NB4 (cell line): ENCODE results near the gene FBXO41.

ENCODE experiments used
- DNase-seq: peaks from one replicate; pipeline ENCODE4 v3.0.0; 2010; ENCODE audit warnings: low read depth
- H3K4me3 ChIP-seq: one replicate; pipeline ENCODE4 v1.5.1; 2011; ENCODE audit warnings: mild to moderate bottlenecking, low read depth, low read length, moderate library complexity
- MYC ChIP-seq: IDR thresholded peaks from 2 replicates; pipeline ENCODE4 v1.6.1; 2011; ENCODE audit warnings: low read depth, low read length
- POLR2A ChIP-seq: IDR thresholded peaks from 2 replicates; pipeline ENCODE4 v1.6.1; 2011; ENCODE audit warnings: mild to moderate bottlenecking; ENCODE audit not compliant: insufficient read length; ENCODE audit errors: extremely low read depth
- TF ChIP-seq, protein P1 (sequence below): IDR thresholded peaks from one replicate; pipeline ENCODE4 v1.5.1; 2012; ENCODE audit warnings: low read depth, low read length
- TF ChIP-seq, protein P2 (sequence below): IDR thresholded peaks from 2 replicates; pipeline ENCODE4 v1.6.1; 2011; ENCODE audit warnings: low read depth, low read length

The FBXO41 gene

DNA sequence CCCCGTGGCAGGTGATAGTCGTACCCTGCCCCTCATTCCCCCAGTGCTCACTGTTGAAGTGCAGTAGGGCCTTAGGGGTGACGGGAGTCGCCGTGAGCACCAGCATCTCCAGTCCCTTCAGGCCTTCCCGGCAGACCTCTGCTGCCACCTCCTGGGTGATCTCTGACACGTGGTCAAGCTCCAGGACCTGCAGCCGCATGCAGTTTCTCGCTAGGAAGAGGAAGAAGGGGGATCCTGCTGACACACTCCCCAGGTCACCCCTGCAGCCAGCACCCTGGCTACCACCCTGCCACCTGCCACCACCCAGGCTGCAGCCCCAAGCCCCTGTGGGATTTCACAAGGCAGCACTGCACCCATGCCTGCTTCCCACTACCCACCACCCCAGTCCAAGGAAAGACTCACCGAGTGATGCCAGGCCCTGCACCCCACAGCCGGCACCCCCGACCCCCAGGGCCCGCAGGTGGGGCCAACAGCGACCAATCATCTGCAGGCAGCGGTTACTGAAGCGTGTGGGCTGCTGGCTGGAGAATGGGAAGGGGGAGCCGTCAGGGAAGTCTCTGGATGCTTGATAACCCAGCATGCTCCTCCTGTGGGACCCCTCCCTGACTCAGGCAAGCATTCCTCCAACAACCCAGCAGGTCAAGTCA, 23.8 kb downstream of the FBXO41 start:
- DNase-seq, result peak; percentile 75
- TF ChIP-seq, protein P1, sequence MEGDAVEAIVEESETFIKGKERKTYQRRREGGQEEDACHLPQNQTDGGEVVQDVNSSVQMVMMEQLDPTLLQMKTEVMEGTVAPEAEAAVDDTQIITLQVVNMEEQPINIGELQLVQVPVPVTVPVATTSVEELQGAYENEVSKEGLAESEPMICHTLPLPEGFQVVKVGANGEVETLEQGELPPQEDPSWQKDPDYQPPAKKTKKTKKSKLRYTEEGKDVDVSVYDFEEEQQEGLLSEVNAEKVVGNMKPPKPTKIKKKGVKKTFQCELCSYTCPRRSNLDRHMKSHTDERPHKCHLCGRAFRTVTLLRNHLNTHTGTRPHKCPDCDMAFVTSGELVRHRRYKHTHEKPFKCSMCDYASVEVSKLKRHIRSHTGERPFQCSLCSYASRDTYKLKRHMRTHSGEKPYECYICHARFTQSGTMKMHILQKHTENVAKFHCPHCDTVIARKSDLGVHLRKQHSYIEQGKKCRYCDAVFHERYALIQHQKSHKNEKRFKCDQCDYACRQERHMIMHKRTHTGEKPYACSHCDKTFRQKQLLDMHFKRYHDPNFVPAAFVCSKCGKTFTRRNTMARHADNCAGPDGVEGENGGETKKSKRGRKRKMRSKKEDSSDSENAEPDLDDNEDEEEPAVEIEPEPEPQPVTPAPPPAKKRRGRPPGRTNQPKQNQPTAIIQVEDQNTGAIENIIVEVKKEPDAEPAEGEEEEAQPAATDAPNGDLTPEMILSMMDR, result peak; percentile 32
- TF ChIP-seq POLR2A, result no peak
- TF ChIP-seq, protein P2, sequence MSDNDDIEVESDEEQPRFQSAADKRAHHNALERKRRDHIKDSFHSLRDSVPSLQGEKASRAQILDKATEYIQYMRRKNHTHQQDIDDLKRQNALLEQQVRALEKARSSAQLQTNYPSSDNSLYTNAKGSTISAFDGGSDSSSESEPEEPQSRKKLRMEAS, result peak; percentile 94
- peak; percentile 85 for TF ChIP-seq MYC

DNA sequence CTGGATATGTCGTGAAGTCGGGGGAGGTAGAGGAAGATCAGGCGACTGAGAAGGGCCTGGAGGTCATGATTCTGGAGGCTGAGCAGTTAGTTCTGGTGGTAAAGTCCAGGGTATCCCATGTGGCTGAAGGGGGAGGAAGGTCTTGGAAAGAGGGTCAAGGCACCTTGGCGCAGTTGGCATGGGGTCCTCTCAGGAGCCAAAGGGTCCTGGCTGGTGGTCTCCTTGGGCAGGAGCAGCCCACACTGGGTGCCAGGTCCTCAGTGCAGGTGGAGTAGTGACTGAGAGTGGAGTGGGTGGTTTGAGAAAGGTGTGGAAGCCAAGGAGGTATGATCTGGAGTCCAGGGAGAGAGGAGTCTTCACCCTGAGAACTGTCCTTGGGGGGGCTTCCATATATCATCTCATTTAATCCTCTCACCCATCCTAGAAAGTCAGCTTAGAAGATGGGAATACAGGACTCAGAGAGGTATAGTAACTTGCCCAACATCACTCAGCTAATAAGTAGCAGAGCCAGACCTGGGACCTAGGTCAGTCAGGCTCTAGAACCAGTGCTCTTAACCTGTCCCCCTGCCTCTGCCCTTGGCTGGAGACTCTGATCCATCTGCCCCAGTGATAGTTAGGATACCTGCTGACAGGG, 24.5 kb downstream of the FBXO41 start:
- no peak for TF ChIP-seq POLR2A
- TF ChIP-seq, protein P1, result no peak
- TF ChIP-seq, protein P2, result no peak
- TF ChIP-seq MYC, result no peak
- no peak for DNase-seq

More for the DNA sequence above, 23.8 kb downstream of the FBXO41 start:
- no peak overlapping the region for H3K4me3 ChIP-seq

DNA sequence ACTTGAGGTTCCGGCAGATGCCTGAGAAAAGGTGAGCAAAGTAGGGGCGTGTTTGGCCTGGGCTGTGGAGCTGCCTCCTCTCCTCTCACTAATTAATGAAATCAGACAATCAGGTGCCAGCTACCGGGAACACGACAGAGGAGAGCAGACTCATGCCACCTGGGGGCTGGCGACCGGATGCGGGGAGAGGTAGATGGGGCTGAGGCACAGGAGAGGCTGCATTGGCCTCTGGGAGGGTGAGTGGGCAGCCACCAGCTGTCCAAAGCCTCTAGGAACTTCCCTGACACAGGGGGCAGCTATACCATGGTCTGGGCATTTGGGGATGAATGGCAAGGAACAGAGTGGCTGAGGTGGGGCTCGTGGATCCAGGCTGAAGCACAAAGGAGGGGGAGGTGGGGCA, 25.0 kb downstream of the FBXO41 start:
- TF ChIP-seq, protein P2, result no peak
- TF ChIP-seq POLR2A (no peak), MYC (no peak)
- TF ChIP-seq, protein P1, result no peak
- H3K4me3 ChIP-seq, result no peak overlapping the region
- no peak for DNase-seq

More for the DNA sequence above, 24.5 kb downstream of the FBXO41 start:
- H3K4me3 ChIP-seq, result no peak overlapping the region

DNA sequence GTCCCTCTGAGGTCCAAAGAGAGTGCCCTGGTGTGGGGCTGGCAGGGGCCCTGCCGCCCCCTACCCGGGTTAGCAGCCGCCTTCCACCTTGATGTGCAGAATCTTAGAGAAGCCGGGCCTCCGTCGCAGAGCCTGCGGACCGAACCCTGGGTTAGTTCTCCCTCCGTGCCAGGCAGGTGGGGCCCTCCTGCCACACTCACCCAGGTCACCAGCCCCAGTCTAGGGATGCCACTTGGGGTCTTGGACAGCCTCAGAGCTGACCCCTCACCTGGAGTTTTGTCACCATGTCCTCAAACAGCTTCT, 25.4 kb downstream of the FBXO41 start:
- H3K4me3 ChIP-seq, result no peak overlapping the region
- TF ChIP-seq, protein P2, result no peak
- TF ChIP-seq, protein P1, result no peak
- TF ChIP-seq MYC (no peak), POLR2A (no peak)
- no peak for DNase-seq

DNA sequence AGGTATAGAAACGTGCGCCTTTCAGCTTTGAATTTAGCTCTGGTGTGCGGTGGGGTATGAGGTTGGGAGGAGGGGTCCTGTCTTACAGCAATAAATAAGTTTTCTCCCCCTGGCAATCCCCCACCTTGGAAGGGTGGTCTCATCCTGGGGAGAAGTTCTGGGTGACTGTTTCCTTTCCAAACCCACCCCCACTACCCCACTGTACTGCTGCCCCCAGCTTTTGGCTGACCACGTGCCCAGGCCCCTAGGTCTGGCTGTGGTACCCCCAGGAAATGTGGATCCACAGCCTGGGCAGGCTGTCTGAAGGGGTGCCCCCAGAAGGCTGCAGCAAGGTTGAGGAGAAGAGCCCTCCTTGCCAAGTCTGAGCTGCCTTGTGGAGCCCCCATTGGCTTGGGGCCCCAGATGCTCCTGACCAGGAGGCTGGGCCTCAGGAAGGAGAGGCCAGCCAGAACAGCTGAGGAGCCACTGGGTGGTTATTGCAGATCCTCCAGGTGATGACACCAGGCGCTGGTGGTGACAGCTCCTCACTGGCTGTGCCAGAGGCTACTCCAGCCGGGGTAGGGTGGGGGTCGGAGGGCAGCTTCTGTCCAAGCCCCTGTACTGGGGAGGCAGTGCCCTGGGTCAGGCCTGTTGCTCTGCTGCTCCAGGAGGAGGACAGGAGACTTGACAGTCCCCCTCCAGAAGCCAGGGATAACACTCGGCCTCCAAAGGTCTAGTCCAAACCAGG, 25.9 kb downstream of the FBXO41 start:
- DNase-seq, result no peak
- TF ChIP-seq MYC (no peak), POLR2A (no peak)
- TF ChIP-seq, protein P2, result no peak
- TF ChIP-seq, protein P1, result no peak
- no peak overlapping the region for H3K4me3 ChIP-seq
